Parathyroid adenoma (tissue), 2 donors: ENCODE data around the gene FASLG.

Experiments
- H2AFZ ChIP-seq: fragments of 300-600 bp; sonication (generic); one replicate; pipeline ENCODE4 v1.7.0; 2017; ENCODE audit warnings: antibody characterized with exemption, mild to moderate bottlenecking
- H3K27ac ChIP-seq: fragments of 300-600 bp; sonication (generic); one replicate; pipeline ENCODE4 v1.7.0; 2017
- H3K27me3 ChIP-seq: fragments of 300-600 bp; sonication (generic); one replicate; pipeline ENCODE4 v1.7.0; 2017; ENCODE audit warnings: low read length; ENCODE audit not compliant: control insufficient read depth, insufficient read depth
- H3K36me3 ChIP-seq: fragments of 300-600 bp; sonication (generic); one replicate; pipeline ENCODE4 v1.7.0; 2017; ENCODE audit warnings: low read length; ENCODE audit not compliant: control insufficient read depth, insufficient read depth
- H3K4me1 ChIP-seq: fragments of 300-600 bp; sonication (generic); one replicate; pipeline ENCODE4 v1.7.0; 2017; ENCODE audit warnings: control low read depth
- H3K4me2 ChIP-seq: fragments of 300-600 bp; sonication (generic); one replicate; pipeline ENCODE4 v1.7.0; 2017; ENCODE audit warnings: low read length
- H3K4me3 ChIP-seq: fragments of 300-600 bp; sonication (generic); one replicate; pipeline ENCODE4 v1.7.0; 2017; ENCODE audit warnings: low read depth, low read length
- H3K79me2 ChIP-seq: fragments of 300-600 bp; sonication (generic); one replicate; pipeline ENCODE4 v1.7.0; 2017; ENCODE audit warnings: control low read depth
- H3K9ac ChIP-seq: fragments of 300-600 bp; sonication (generic); one replicate; pipeline ENCODE4 v1.7.0; 2017; ENCODE audit warnings: mild to moderate bottlenecking
- H3K9me3 ChIP-seq: fragments of 300-600 bp; sonication (generic); one replicate; pipeline ENCODE4 v1.7.0; 2017; ENCODE audit warnings: low read length; ENCODE audit not compliant: control insufficient read depth
- CTCF ChIP-seq: fragments of 300-600 bp; sonication (generic); IDR thresholded peaks from one replicate; pipeline ENCODE4 v1.7.0; 2017; ENCODE audit warnings: antibody characterized with exemption, mild to moderate bottlenecking
- donor health status: primary hyperparathyroidism.

FASLG gene

GRCh38 chr1:172641492-172641891 lies 17.4 kb upstream of the FASLG start:
- H3K4me1 ChIP-seq = no peaks in the 10 kb centered on the region
- no peaks in the 10 kb centered on the region for H3K36me3 ChIP-seq
- no peak overlapping the region for H3K27ac ChIP-seq
- H2AFZ ChIP-seq = no peak overlapping the region
- no peak overlapping the region for H3K9ac ChIP-seq
- TF ChIP-seq CTCF = no peak
- no peak overlapping the region for H3K4me3 ChIP-seq
- no peaks in the 10 kb centered on the region for H3K79me2 ChIP-seq
- no peaks in the 10 kb centered on the region for H3K9me3 ChIP-seq
- no peaks in the 10 kb centered on the region for H3K27me3 ChIP-seq
- no peak overlapping the region for H3K4me2 ChIP-seq

DNA sequence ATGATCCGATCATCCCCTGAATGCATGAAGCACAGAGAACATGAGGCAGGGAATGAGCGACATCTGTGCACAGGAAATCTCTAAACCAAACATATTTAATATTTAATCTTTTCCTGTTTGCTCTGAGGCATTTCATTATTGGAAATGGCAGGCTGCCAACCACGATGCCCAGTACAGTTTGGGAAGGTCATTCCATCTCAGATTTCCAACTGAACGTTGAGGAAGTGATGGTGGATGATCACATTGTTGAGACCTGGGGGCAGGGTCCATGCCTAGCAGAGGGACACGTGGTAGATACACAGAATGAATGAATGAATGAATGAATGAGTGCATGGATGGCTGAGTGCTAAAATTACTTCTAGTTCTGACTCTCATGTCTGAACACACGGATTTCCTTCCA lies 15.9 kb upstream of the FASLG start:
- H3K27ac ChIP-seq = no peak overlapping the region
- H3K4me1 ChIP-seq = no peaks in the 10 kb centered on the region
- no peak overlapping the region for H2AFZ ChIP-seq
- no peak overlapping the region for H3K4me2 ChIP-seq
- no peak overlapping the region for H3K9ac ChIP-seq
- H3K36me3 ChIP-seq = no peaks in the 10 kb centered on the region
- TF ChIP-seq CTCF = no peak
- no peaks in the 10 kb centered on the region for H3K79me2 ChIP-seq
- no peaks in the 10 kb centered on the region for H3K27me3 ChIP-seq
- H3K9me3 ChIP-seq = no peaks in the 10 kb centered on the region
- no peak overlapping the region for H3K4me3 ChIP-seq

GRCh38 chr1:172646653-172647052 lies 12.2 kb upstream of the FASLG start:
- Histone ChIP-seq H3K27ac (no peak overlapping the region), H3K4me3 (no peak overlapping the region), H3K4me2 (no peak overlapping the region)

DNA sequence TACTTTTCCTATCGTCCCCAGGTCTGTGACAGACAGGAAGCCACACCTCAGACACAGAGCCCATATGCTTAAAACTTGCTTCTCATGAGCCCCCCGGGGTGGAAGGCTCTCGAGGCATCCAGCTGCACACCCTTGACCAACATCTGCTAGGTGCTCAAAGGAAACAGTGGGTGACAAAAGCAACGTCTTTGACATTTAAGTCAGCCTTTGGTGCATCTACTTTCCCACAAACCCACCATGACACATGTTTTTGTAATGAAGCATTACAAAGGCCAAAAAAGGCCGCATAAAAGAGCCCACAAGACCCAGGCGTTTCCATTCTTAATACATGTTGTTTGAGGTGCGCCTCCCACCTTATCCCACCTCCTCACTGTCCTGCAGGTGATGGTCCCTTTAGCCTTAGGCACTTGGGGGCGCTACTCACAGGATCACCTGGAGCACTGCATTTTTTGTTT lies 11.8 kb upstream of the FASLG start:
- Histone ChIP-seq H3K9me3 (no peaks in the 10 kb centered on the region), H2AFZ (no peak overlapping the region), H3K9ac (no peak overlapping the region), H3K36me3 (no peaks in the 10 kb centered on the region), H3K27ac (no peak overlapping the region), H3K79me2 (no peaks in the 10 kb centered on the region), H3K4me1 (no peaks in the 10 kb centered on the region), H3K27me3 (no peaks in the 10 kb centered on the region), H3K4me3 (no peak overlapping the region), H3K4me2 (no peak overlapping the region)
- TF ChIP-seq CTCF = no peak

More at GRCh38 chr1:172646653-172647052, 12.2 kb upstream of the FASLG start:
- Histone ChIP-seq H3K79me2 (no peaks in the 10 kb centered on the region), H3K9ac (no peak overlapping the region), H3K27me3 (no peaks in the 10 kb centered on the region), H2AFZ (no peak overlapping the region), H3K9me3 (no peaks in the 10 kb centered on the region), H3K36me3 (no peaks in the 10 kb centered on the region), H3K4me1 (no peaks in the 10 kb centered on the region)
- TF ChIP-seq CTCF = no peak

GRCh38 chr1:172647987-172648386 lies 10.9 kb upstream of the FASLG start:
- Histone ChIP-seq H2AFZ (no peak overlapping the region), H3K4me1 (no peaks in the 10 kb centered on the region), H3K9ac (no peak overlapping the region), H3K36me3 (no peaks in the 10 kb centered on the region), H3K9me3 (no peaks in the 10 kb centered on the region), H3K27me3 (no peaks in the 10 kb centered on the region), H3K4me2 (no peak overlapping the region), H3K79me2 (no peaks in the 10 kb centered on the region), H3K4me3 (no peak overlapping the region), H3K27ac (no peak overlapping the region)
- no peak for TF ChIP-seq CTCF
